Rectal smooth muscle tissue (tissue), 1 donor: ENCODE data around the gene SEC24D.

ENCODE experiments used
- H3K27ac ChIP-seq: one replicate; pipeline ENCODE4 v1.7.0; 2013; ENCODE audit warnings: low read depth, low read length, inconsistent platforms
- H3K27me3 ChIP-seq: one replicate; pipeline ENCODE4 v1.7.0; 2013; ENCODE audit warnings: low read length; ENCODE audit not compliant: control insufficient read depth, insufficient read depth
- H3K36me3 ChIP-seq: one replicate; pipeline ENCODE4 v1.7.0; 2013; ENCODE audit warnings: low read length; ENCODE audit not compliant: control insufficient read depth, insufficient read depth
- H3K4me1 ChIP-seq: one replicate; pipeline ENCODE4 v1.7.0; 2013; ENCODE audit warnings: low read length; ENCODE audit not compliant: control insufficient read depth, insufficient read depth
- H3K4me3 ChIP-seq: one replicate; pipeline ENCODE4 v1.7.0; 2013; ENCODE audit warnings: low read length
- H3K9ac ChIP-seq: one replicate; pipeline ENCODE4 v1.7.0; 2013; ENCODE audit warnings: low read length

The SEC24D gene

DNA sequence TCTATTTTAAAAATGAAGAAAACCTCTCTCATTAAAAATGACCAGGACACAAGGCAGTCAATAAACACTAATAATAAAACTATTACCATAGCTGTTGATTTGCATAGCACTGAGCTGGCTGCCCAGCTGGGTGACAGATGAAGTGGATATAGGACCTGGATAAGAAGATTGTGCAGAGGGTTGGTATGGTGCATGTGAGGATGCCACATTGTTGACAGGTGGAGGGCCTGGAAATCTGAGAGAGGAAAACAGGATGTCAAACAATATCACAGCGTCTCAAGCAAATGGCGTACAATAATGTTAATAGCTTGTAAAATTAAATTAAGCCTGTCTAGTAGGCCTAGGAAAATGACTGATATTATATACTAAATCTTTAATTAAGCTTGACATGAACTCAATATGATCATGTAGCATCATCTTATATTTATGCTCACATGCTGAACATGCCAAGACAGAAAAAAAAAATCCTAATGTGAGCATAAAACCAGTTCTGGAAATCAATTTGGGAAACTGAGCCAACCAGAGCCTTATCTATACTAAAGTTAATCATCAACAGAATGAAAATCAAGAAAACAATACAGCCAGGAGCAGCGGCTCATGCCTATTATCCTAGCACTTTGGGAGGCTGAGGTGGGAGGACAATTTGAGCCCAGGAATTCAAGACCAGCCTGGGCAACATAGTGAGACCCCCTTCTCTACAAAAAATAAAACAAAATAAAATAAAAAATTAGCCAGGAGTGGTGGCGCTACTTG is 18.6 kb downstream of the SEC24D start:
- Histone ChIP-seq H3K9ac (no peak overlapping the region), H3K4me3 (no peak overlapping the region), H3K4me1 (no peaks in the 10 kb centered on the region), H3K36me3 (peaks cover 14% of the 10 kb centered on the region), H3K27me3 (no peaks in the 10 kb centered on the region), H3K27ac (no peak overlapping the region)

DNA sequence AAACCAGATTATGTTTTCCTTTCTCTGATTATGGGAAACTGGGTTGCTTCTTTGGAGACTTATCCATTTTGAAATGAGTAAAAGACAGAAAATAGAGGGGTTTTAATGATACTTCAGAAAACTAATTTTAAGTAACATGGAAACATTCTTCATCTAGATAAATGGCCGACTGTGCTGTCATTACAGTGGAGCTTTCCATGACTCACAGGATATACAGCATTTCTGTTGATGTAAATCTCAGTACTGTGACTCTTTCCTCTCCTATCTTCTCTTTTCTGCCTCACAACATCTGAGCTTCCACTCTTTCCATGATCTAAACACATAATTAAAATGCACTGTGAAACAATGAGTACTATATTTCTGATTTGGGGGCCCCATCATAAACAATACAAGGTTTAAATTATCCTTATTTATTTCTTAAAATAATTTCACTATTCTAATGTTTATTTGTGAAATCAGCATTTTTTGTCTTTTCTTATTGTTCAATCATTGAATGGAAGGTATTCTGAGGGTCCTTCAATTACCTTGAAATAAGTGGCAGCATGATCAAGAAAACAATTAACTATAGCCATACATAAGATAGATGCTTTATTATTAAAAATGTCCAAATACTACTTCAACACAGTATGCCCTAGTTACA is 19.3 kb downstream of the SEC24D start:
- Histone ChIP-seq H3K4me1 (no peaks in the 10 kb centered on the region), H3K36me3 (peaks cover 14% of the 10 kb centered on the region), H3K9ac (no peak overlapping the region), H3K27me3 (no peaks in the 10 kb centered on the region), H3K4me3 (no peak overlapping the region), H3K27ac (no peak overlapping the region)

DNA sequence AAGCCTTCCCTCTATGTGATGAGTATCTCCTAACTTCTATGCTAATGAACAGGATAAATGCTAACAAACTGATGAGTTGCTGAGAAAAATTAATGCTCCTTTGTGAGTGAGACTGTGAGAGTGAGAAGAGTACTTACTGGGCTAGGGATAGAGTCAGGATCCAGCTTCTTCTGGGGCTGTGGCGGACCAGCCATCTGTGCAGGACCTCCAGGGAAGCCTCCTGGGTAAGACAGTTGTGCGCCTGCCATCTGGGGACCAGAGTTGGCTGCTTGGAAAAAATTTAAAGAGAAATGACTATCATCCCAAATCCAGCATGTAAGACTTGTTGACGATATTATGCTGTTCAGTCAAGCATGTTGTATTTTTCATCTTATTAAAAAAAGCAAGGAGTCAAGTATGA is 21.0 kb downstream of the SEC24D start:
- Histone ChIP-seq H3K4me1 (no peaks in the 10 kb centered on the region), H3K27me3 (no peaks in the 10 kb centered on the region), H3K27ac (no peak overlapping the region), H3K4me3 (no peak overlapping the region), H3K9ac (no peak overlapping the region), H3K36me3 (peaks cover 14% of the 10 kb centered on the region)

DNA sequence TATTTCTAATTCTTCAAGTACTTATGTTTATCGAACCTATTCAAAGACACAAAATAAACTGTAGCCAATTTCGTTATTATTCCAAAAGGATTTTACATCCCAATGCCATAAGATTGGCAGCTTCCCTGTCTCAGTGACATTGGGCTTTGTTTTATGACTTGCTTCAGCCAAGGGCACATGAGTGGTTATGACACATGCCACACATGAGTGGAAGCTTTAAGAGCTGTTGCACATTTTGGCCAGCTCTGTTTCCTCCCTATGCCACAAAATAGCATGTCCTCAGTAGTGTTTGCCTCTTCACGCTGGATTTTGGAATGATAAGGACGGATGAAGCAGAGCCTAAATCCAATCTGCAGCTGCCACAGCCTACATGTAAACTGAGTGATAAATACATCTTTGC is 21.9 kb downstream of the SEC24D start:
- no peak overlapping the region for H3K4me3 ChIP-seq
- peaks cover 19% of the 10 kb centered on the region for H3K36me3 ChIP-seq
- no peaks in the 10 kb centered on the region for H3K4me1 ChIP-seq
- H3K27me3 ChIP-seq, result no peaks in the 10 kb centered on the region
- H3K9ac ChIP-seq, result no peak overlapping the region
- H3K27ac ChIP-seq, result no peak overlapping the region

DNA sequence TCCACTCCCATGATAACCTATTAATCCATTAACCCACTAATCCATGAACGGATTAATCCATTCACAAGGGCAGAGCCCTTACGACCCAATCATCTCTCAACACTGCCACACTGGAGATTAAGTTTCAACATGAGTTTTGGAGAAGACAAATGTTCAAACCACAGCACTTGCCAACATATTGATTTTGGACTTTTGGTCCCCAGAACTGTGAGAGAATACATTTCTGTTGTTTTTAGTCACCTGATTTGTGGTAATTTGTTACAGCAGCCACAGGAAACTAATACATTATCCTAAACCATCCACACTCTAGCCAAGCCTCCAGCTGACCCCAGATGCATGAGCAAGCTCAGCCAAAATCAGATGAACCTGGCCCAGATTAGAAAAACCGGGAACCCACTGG is 22.4 kb downstream of the SEC24D start:
- no peak overlapping the region for H3K9ac ChIP-seq
- no peaks in the 10 kb centered on the region for H3K27me3 ChIP-seq
- no peak overlapping the region for H3K4me3 ChIP-seq
- H3K36me3 ChIP-seq, result peaks cover 19% of the 10 kb centered on the region
- no peaks in the 10 kb centered on the region for H3K4me1 ChIP-seq
- no peak overlapping the region for H3K27ac ChIP-seq

DNA sequence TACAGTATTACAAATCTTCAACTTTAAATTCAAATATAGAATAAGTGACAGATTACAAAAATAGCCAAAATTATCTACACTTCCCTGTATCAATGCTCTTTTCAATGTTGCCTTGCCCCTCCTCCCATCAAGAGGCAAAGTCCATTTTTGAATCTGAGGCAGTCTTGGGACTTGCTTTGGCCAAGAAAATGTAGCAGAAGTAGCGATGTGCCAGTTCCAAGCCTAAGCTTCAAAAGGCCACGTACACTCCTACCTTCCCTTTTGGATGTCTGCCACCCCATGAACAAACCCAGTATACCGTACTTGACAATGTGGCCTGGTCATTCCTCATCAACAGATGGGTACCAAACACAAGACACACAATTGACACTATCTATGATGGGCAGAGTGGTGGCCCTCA is 24.1 kb downstream of the SEC24D start:
- Histone ChIP-seq H3K4me1 (no peaks in the 10 kb centered on the region), H3K27ac (no peak overlapping the region), H3K9ac (no peak overlapping the region), H3K36me3 (peaks cover 19% of the 10 kb centered on the region), H3K27me3 (no peaks in the 10 kb centered on the region), H3K4me3 (no peak overlapping the region)

DNA sequence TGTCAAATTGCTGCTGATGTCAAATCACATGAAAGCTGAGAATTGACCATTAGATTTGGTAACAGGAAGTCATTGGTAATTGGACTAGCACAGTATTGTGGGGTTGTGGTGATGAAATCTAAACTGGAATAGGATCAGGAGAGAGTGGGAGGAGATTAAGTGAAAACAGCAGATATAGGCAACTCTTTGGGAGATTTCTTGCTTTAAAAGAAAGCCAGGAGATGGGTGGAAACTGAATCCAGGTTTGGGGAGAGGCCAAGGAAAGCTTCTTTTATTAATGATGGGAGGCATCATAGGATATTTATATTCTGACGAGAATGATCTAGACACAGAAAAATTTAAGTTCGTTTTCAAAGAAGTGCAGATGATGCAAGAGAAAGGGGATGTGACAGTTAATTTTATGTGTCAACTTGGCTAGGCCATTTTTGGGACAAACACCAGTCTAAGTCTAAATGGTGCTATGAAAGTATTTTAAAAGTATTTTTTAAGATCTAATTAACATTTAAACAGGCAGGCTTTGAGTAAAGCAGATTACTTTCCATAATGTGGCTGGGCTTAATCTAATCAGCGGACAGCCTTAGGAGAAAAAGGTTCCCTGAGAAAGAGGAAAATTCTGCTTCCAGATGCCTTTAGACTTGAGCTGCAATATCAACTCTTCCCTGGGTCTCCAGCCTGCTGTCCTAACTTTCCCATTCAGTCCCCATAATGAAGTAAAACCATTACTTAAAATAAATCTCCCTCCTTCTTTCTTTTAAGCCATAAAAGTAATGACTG is 24.7 kb downstream of the SEC24D start:
- no peak overlapping the region for H3K4me3 ChIP-seq
- H3K27me3 ChIP-seq, result no peaks in the 10 kb centered on the region
- H3K9ac ChIP-seq, result no peak overlapping the region
- H3K4me1 ChIP-seq, result no peaks in the 10 kb centered on the region
- no peak overlapping the region for H3K27ac ChIP-seq
- peaks cover 19% of the 10 kb centered on the region for H3K36me3 ChIP-seq

DNA sequence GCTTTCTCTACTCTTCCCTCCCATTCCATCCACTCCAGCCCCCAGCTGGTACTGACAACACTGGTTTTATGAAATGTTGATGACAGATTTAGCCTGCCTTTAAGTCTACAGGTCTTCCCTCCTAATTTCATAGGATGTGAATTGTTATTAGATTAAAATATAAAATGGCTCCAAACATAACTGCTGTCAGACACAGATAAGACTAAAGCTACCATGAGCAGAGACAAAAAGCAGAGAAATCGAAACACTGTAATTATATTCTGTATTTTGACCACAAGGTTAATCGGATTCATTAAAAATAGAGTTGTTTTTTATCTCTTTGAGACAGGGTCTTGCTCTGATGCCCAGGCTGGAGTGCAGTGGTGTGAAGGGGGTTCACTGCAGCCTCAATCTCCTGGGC is 28.3 kb downstream of the SEC24D start:
- Histone ChIP-seq H3K36me3 (peaks cover 17% of the 10 kb centered on the region), H3K9ac (no peak overlapping the region), H3K27ac (no peak overlapping the region), H3K27me3 (no peaks in the 10 kb centered on the region), H3K4me1 (no peaks in the 10 kb centered on the region), H3K4me3 (no peak overlapping the region)

DNA sequence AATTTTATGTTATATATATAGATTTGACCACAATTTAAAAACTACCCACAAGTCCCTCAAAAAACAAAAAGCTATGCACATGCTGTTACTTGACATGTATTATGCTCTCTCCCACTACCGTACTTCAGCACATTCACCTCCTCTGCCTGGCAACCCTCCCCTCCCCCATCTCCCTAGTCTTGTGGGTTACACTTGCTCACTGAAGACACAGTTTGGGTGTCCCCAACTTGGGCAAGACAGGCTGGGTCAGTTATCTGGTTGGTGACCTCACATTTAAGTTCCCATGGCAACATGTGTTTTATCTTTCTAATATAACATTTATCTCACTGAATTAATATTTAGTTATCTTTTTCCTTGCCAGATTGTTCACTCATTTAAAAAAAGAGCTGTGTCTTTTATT is 32.7 kb downstream of the SEC24D start:
- peaks cover 20% of the 10 kb centered on the region for H3K36me3 ChIP-seq
- H3K27ac ChIP-seq, result no peak overlapping the region

DNA sequence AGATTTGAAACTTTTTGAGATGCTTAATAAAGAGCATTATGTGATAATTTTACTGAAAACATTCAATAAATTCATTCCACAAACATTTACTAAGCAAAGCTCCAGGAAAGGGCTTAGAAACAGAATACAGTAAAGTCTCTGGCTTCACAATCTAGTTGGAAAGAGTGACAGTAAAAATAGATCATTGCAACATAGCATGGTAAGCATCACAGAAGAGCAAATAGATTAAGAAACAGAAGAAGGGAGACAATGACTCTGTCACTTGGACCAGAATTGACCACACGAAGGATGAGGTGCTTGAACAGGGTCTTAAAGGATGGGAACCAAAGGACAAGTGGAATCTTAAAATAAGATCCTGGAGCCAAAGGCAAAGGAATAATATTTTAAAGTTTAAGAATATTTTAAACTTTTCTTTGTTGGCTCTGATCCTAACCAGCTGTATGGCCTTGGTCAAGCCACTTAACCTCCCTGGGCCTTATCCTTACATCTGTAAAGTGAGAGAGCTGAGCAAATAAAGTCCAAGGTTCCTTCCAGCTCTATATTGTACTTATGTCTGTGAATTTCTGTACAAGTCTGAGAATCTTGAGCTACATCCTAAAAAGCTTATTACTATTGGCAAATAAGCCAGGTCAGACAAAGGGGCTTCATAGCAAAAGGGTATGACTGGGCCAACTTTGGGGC is 33.9 kb downstream of the SEC24D start:
- Histone ChIP-seq H3K36me3 (peaks cover 22% of the 10 kb centered on the region), H3K4me1 (no peaks in the 10 kb centered on the region), H3K27me3 (no peaks in the 10 kb centered on the region), H3K9ac (no peak overlapping the region), H3K4me3 (no peak overlapping the region), H3K27ac (no peak overlapping the region)

More for the DNA sequence above, 32.7 kb downstream of the SEC24D start:
- H3K4me1 ChIP-seq, result no peaks in the 10 kb centered on the region
- no peaks in the 10 kb centered on the region for H3K27me3 ChIP-seq
- H3K9ac ChIP-seq, result no peak overlapping the region
- no peak overlapping the region for H3K4me3 ChIP-seq

DNA sequence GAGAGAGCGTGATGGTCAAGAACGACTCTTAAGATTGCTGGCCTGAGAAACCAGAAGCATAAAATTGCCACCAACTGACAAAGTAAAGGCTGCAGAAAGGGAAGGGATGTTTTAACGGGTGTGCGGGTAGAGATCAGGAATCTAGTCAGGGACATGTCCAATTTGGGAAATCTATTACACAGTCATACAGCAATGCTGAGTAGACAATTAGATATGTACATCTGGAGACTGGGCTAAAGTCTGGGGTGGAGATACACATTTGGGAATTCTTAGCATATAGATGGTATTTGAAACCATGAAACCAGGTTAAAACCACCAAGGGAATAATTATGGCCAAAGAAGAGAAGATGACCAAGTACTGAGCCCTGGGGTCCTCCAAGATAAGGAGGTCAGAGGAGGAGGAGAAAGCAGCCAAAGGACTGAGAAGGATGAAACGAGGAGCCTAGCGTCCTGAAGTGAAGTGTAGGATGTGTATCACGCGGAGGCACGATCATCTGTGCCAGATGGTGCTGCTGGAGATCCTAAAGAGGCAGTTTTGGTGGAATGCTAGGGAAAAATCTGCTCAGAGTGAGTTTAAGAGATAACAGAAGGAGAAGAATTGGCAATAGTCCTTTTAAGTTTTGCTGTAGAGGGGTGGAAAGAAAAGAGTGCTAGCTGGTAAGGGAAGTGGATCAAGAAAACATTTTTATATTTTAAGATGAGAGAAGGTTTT is 36.5 kb downstream of the SEC24D start:
- Histone ChIP-seq H3K4me1 (no peaks in the 10 kb centered on the region), H3K4me3 (no peak overlapping the region), H3K9ac (no peak overlapping the region), H3K36me3 (peaks cover 17% of the 10 kb centered on the region), H3K27me3 (no peaks in the 10 kb centered on the region), H3K27ac (no peak overlapping the region)

DNA sequence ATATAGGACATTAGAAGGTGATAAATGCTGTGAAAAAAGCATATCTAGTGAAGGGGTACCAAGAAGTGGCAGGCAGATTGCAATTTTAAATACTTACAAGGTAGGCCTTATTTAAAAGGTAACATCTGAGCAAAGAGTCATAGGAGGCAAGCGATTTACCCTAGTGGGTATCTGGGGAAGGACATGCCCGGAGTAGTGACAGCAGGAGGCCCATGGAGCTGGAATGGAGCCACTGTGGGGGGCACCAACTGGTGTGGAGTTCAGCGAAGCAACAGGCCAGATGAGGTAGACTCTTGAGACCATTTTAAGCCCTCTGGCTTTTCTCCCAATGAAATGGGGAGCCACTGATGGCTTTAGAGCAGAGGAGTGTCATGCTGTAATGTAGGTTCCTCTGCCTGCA is 37.3 kb downstream of the SEC24D start:
- H3K9ac ChIP-seq, result no peak overlapping the region
- no peak overlapping the region for H3K27ac ChIP-seq
- peaks cover 17% of the 10 kb centered on the region for H3K36me3 ChIP-seq
- no peak overlapping the region for H3K4me3 ChIP-seq
- no peaks in the 10 kb centered on the region for H3K4me1 ChIP-seq
- H3K27me3 ChIP-seq, result no peaks in the 10 kb centered on the region
